Testis (tissue), 3 donors: ENCODE results near the gene VAMP4. TPM values are rescaled to one million over a fixed set of nuclear protein-coding genes. Genes with fewer than 3 reads are reported as not detected.
"Not testable (repeated sequence)": the region's sequence is repeated elsewhere in the genome, so short reads cannot be mapped to it uniquely, and the experiment has no call there.

Source experiments
- DNase-seq: peaks from one replicate; pipeline ENCODE4 v3.0.0-alpha.2; 2019
- H3K27ac ChIP-seq, 2 donors: fragments of 200-600 bp; sonication (generic); one replicate each; pipeline ENCODE4 v1.5.1; 2019
- H3K27me3 ChIP-seq: fragments of 200-600 bp; sonication (generic); one replicate; pipeline ENCODE4 v1.5.1; 2019
- H3K36me3 ChIP-seq: fragments of 200-600 bp; sonication (generic); one replicate; pipeline ENCODE4 v1.5.1; 2017; ENCODE audit warnings: low read depth; ENCODE audit errors: missing control alignments
- H3K4me1 ChIP-seq: fragments of 200-600 bp; sonication (generic); one replicate; pipeline ENCODE4 v1.5.1; 2019
- H3K4me3 ChIP-seq, 2 donors: fragments of 200-600 bp; sonication (generic); one replicate each; pipeline ENCODE4 v1.5.1; 2017 to 2019
- H3K9me3 ChIP-seq: fragments of 200-600 bp; sonication (generic); one replicate; pipeline ENCODE4 v1.5.1; 2017
- CTCF ChIP-seq, 3 experiments: fragments of 450-650 bp in 2 of 3; fragments of 200-600 bp in 1 of 3; sonication (generic) in 1 of 3; IDR thresholded peaks; one replicate each; pipeline ENCODE4 v1.5.1; 2016 to 2019; ENCODE audit warnings: antibody characterized with exemption in 3 of 3, mild to moderate bottlenecking in 2 of 3, moderate library complexity in 1 of 3
- POLR2A ChIP-seq: fragments of 450-650 bp; IDR thresholded peaks from one replicate; pipeline ENCODE4 v1.6.1; 2017; ENCODE audit warnings: antibody characterized with exemption, mild to moderate bottlenecking, moderate library complexity
- WGBS, 2 donors: methylation state at CpG; one replicate each; pipeline ENCODE4 v1.1.5; 2018; 5-methylcytosine and 5-hydroxymethylcytosine counted together
- intact Hi-C: fragments of 100-400 bp; cut with DNase I; formaldehyde crosslinking; loops from one replicate; pipeline ENCODE4 v1.15.1; 2023; ENCODE audit warnings: low total_unique reads
- polyA plus RNA-seq: library from polyadenylated mRNA; stranded (reverse); fragments of 350-450 nt; fragmentation: Illumina TruSeq; extraction: RNeasy Lipid Tissue Mini Kit (QIAGEN cat#74804); gene quantifications from one replicate; pipeline ENCODE4 v1.2.3, GENCODE V29; 2014; ENCODE audit warnings: low read depth, low replicate concordance; ENCODE audit not compliant: insufficient read depth
- total RNA-seq, 2 donors: library from RNA; depleted of rRNA; stranded (reverse); fragments of >200 nt; gene quantifications; one replicate each; pipeline ENCODE4 v1.2.3, GENCODE V29; 2016

The VAMP4 gene
- total and polyA plus RNA-seq, 3 donors from 2014 or later: 22.6 to 28.6 (median 23.7) TPM

- no peak for DNase-seq
- H3K27me3 ChIP-seq: no peaks in the 10 kb centered on the region
- 66 to 76% methylated on average over 2 of the region's 2 CpGs for WGBS, 2 donors
- no peak overlapping the region for H3K4me3 ChIP-seq
- TF ChIP-seq CTCF (IDR thresholded peaks at IDR 0.05): no peak
- no peak for TF ChIP-seq POLR2A
- intact Hi-C loops: no loop called here
- H3K36me3 ChIP-seq: no peaks in the 10 kb centered on the region
- H3K27ac ChIP-seq: peak overlapping the region in 1 of 2 donors; percentile 99
- H3K9me3 ChIP-seq: no peaks in the 10 kb centered on the region
- peaks cover 27% of the 10 kb centered on the region for H3K4me1 ChIP-seq
Measured at GRCh38 chr1:171739656-171740055, 2.2 kb downstream of the VAMP4 start.

DNA sequence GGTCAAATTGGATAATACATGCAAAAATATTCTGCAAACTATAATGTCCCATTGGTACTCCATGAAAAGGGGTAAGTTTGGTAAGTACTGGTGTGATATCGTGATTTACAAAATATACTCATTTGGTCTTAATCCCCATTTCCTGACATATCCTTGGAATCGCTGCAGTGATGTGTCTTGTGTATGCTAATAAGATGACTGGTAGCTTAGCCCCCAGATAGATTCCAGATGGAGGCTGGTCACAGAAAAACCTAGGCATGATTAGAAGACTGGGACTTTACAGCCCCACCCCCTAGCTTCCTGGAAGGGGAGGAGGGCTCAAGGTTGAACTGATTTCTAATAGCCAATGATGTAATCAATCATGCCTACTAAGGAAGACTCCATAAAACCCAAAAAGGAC lies 3.0 kb downstream of the VAMP4 start:
- H3K4me3 ChIP-seq: no peak overlapping the region
- no peaks in the 10 kb centered on the region for H3K36me3 ChIP-seq
- no peak for TF ChIP-seq CTCF (IDR thresholded peaks at IDR 0.05)
- TF ChIP-seq POLR2A: no peak
- 88 to 92% methylated on average over 2 of the region's 2 CpGs for WGBS, 2 donors
- DNase-seq: no peak
- H3K27ac ChIP-seq: no peak overlapping the region
- H3K4me1 ChIP-seq: peaks cover 23% of the 10 kb centered on the region
- no peaks in the 10 kb centered on the region for H3K27me3 ChIP-seq
- intact Hi-C loops: no loop called here
- H3K9me3 ChIP-seq: no peaks in the 10 kb centered on the region

DNA sequence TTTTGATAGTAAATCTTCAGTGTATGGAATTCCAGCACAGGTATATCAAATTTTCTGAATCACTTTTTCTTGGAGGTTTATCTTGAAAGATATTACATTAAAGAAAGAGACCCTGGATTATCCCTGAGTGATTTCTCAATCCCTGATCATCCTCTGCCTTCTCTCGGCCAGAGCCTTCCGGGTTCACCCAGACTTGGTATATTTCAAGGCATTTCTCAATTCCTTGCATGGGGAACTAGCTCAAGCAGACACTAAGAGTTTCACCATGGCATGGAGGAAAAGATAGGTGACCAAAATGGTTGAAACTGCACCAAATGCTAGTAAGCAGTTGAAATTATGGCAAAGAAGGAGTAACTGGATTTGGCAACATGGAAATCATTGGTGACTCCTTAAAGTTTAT lies 5.7 kb downstream of the VAMP4 start:
- intact Hi-C loops: no loop called here
- DNase-seq: no peak
- TF ChIP-seq POLR2A (no peak), CTCF (IDR thresholded peaks at IDR 0.05) (no peak)
- Histone ChIP-seq H3K36me3 (no peaks in the 10 kb centered on the region), H3K9me3 (no peaks in the 10 kb centered on the region), H3K4me3 (no peak overlapping the region), H3K27ac (no peak overlapping the region), H3K4me1 (peaks cover 13% of the 10 kb centered on the region), H3K27me3 (no peaks in the 10 kb centered on the region)
- WGBS, 2 donors: 94 to 97% methylated on average over 2 of the region's 2 CpGs

GRCh38 chr1:171730052-171730451 lies 11.8 kb downstream of the VAMP4 start:
- Histone ChIP-seq H3K4me3 (no peak overlapping the region), H3K9me3 (no peaks in the 10 kb centered on the region), H3K36me3 (no peaks in the 10 kb centered on the region), H3K27ac (no peak overlapping the region), H3K27me3 (no peaks in the 10 kb centered on the region), H3K4me1 (no peaks in the 10 kb centered on the region)
- TF ChIP-seq CTCF (IDR thresholded peaks at IDR 0.05): no peak
- TF ChIP-seq POLR2A: no peak
- no peak for DNase-seq
- intact Hi-C loops: no loop called here

DNA sequence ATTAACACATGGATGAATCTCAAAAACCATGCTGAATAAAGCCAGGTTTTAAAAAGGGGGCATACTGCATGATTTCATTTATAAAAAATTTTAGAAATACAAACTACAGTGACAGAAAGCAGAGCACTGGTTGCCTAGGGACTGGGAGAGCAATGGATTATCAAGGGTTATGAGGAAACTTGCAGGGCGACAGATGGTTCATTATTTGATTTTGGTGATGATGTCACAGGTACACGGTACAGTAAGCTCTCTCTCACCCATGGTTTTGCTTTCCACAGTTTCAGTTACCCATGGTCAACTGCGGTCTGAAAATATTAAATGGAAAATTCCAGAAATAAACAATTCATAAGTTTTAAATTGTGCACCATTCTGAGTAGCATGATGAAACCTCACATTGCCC lies 14.1 kb downstream of the VAMP4 start:
- Histone ChIP-seq H3K27ac (no peak overlapping the region), H3K9me3 (no peaks in the 10 kb centered on the region), H3K36me3 (no peaks in the 10 kb centered on the region), H3K4me1 (no peaks in the 10 kb centered on the region), H3K4me3 (no peak overlapping the region), H3K27me3 (no peaks in the 10 kb centered on the region)
- no peak for DNase-seq
- WGBS, 2 donors: 94 to 97% methylated on average over 3 of the region's 3 CpGs
- no peak for TF ChIP-seq POLR2A
- no peak for TF ChIP-seq CTCF (IDR thresholded peaks at IDR 0.05)
- intact Hi-C loops: no loop called here

DNA sequence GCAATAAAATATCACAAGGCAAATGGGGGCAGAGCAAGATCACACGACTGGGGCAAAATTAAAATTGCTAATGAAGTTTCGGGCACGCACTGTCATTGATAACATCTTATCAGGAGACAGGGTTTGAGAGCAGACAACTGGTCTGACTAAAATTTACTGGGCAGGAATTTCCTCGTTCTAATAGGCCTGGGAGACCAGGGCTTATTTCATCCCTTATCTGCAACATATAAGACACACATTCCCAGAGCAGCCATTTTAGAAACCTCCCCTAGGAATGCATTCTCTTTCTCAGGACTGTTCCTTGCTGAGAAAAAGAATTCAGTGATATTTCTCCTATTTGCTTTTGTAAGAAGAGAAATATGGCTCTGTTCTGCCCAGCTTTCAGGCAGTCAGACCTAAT lies 18.7 kb downstream of the VAMP4 start:
- DNase-seq, H3K36me3 ChIP-seq, intact Hi-C loops, H3K4me3 ChIP-seq, H3K9me3 ChIP-seq, H3K27me3 ChIP-seq, H3K4me1 ChIP-seq, H3K27ac ChIP-seq: not testable (repeated sequence)
- 95 to 97% methylated on average over 4 of the region's 4 CpGs for WGBS, 2 donors
